Ovary (tissue), 9 donors: ENCODE measurements around the gene SMG6. TPM values are rescaled to one million over a fixed set of nuclear protein-coding genes. Genes with fewer than 3 reads are reported as not detected.
"Not testable (repeated sequence)": the region's sequence is repeated elsewhere in the genome, so short reads cannot be mapped to it uniquely, and the experiment has no call there.

ENCODE experiments used
- DNase-seq, 5 donors: peaks; one replicate each; pipeline ENCODE4 v3.0.0-alpha.2; 2019 to 2020
- H3K27ac ChIP-seq, 2 donors: fragments of 200-600 bp; one replicate each; pipeline versions ENCODE4 v1.5.1 to v1.8.0; 2019 to 2022
- H3K27me3 ChIP-seq: fragments of 200-600 bp; one replicate; pipeline ENCODE4 v1.8.0; 2022
- H3K36me3 ChIP-seq: fragments of 200-600 bp; sonication (generic); one replicate; pipeline ENCODE4 v1.5.1; 2019
- H3K4me1 ChIP-seq: one replicate; pipeline ENCODE4 v1.8.1; 2013; ENCODE audit warnings: mild to moderate bottlenecking, moderate library complexity; ENCODE audit not compliant: insufficient read depth
- H3K4me3 ChIP-seq: fragments of 200-600 bp; sonication (generic); one replicate; pipeline ENCODE4 v1.5.1; 2017
- H3K9me3 ChIP-seq, 2 donors: fragments of 200-600 bp in 1 of 2; sonication (generic) in 1 of 2; one replicate each; pipeline versions ENCODE4 v1.5.1 to v1.8.1; 2013 to 2019; ENCODE audit warnings: mild to moderate bottlenecking in 1 of 2, moderate library complexity in 1 of 2
- EP300 ChIP-seq: sonication (generic); formaldehyde crosslinking; IDR thresholded peaks from one replicate; pipeline ENCODE4 v1.6.1; 2017; ENCODE audit warnings: antibody characterized with exemption
- POLR2A ChIP-seq: fragments of 450-650 bp; IDR thresholded peaks from one replicate; pipeline ENCODE4 v1.6.1; 2017; ENCODE audit warnings: antibody characterized with exemption, mild to moderate bottlenecking, moderate library complexity
- WGBS, 3 donors: extraction: QIAGEN DNeasy Blood & Tissue Kit in 1 of 3; methylation state at CpG; one replicate each; pipeline versions ENCODE4 v1.1.5 to v1.1.7; 2013 to 2017; 5-methylcytosine and 5-hydroxymethylcytosine counted together
- intact Hi-C, 4 donors: fragments of 100-400 bp; cut with DNase I; formaldehyde crosslinking; loops; one replicate each; pipeline versions ENCODE4 v1.11.0 to v1.15.1; 2022 to 2023
- polyA plus RNA-seq, 2 donors: library from polyadenylated mRNA; stranded (reverse); fragments of 200-250 nt in 1 of 2; fragments of 350-450 nt in 1 of 2; fragmentation: Illumina TruSeq in 1 of 2; extraction: RNeasy Lipid Tissue Mini Kit (QIAGEN cat#74804) in 1 of 2; gene quantifications; one replicate each; pipeline ENCODE4 v1.2.3, GENCODE V29; 2013 to 2014
- total RNA-seq, 7 donors: library from RNA; depleted of rRNA in 2 of 7; stranded (reverse); fragments of >200 nt in 2 of 7; fragmentation: NEBNext Ultra II Directional in 3 of 7; extraction: Animal tissue kit (Norgen Biotek cat#: 25700) in 3 of 7; gene quantifications; one replicate each; pipeline versions ENCODE4 v1.1.0 to v1.2.4, GENCODE V29; 2016 to 2023
- TF ChIP-seq, protein P1 (sequence below), 3 donors: fragments of 450-650 bp in 2 of 3; fragments of 200-600 bp in 1 of 3; IDR thresholded peaks; one replicate each; pipeline versions ENCODE4 v1.5.1 to v1.8.0; 2016 to 2022; ENCODE audit warnings: antibody characterized with exemption in 3 of 3, mild to moderate bottlenecking in 1 of 3
- donor health status: DM: no; HTN: no; CAD: no; lungs with moderate emphysema.
- donor health status: DM: no; HTN: no; CAD: no.
- donor health status: Bipolar disorder and iron deficiency.
- donor health status: DM: yes; HTN: yes; CAD: no.
- donor health status: DM: no; HTN: no; CAD: no.
- donor health status: DM: yes; HTN: yes; CAD: no.

The SMG6 gene
- total and polyA plus RNA-seq, 9 donors = 33.8 to 66.0 (median 51.0) TPM

DNA sequence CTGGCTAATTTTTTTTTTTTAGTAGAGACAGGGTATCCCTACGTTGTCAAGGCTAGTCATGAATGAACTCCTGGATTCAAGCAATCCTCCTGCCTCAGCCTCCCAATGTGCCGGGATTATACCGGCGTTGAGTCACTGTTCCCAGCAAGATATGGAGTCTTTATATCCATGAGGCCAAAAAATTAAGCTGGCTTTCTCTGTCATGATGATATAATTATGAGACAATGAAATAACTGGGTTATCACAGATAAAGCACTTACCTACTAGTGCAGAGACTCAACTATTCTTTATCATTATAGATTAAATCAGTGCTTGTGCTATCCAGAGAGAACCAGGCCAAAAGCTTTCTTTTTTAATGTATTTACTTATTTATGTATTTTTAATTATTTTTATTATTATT, 36.2 kb downstream of the SMG6 start:
- TF ChIP-seq POLR2A (no peak), EP300 (no peak)
- TF ChIP-seq, protein P1, sequence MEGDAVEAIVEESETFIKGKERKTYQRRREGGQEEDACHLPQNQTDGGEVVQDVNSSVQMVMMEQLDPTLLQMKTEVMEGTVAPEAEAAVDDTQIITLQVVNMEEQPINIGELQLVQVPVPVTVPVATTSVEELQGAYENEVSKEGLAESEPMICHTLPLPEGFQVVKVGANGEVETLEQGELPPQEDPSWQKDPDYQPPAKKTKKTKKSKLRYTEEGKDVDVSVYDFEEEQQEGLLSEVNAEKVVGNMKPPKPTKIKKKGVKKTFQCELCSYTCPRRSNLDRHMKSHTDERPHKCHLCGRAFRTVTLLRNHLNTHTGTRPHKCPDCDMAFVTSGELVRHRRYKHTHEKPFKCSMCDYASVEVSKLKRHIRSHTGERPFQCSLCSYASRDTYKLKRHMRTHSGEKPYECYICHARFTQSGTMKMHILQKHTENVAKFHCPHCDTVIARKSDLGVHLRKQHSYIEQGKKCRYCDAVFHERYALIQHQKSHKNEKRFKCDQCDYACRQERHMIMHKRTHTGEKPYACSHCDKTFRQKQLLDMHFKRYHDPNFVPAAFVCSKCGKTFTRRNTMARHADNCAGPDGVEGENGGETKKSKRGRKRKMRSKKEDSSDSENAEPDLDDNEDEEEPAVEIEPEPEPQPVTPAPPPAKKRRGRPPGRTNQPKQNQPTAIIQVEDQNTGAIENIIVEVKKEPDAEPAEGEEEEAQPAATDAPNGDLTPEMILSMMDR (IDR thresholded peaks at IDR 0.05) = no peak
- H3K4me3 ChIP-seq = no peak overlapping the region
- H3K36me3 ChIP-seq = no peaks in the 10 kb centered on the region
- no peak overlapping the region for H3K27ac ChIP-seq
- WGBS, 3 donors = 84 to 89% (median 88%) methylated on average over 4 of the region's 4 CpGs
- H3K9me3 ChIP-seq = no peaks in the 10 kb centered on the region
- DNase-seq = no peak
- no peaks in the 10 kb centered on the region for H3K27me3 ChIP-seq
- intact Hi-C loops = no loop called here
- H3K4me1 ChIP-seq = peaks cover 9% of the 10 kb centered on the region

DNA sequence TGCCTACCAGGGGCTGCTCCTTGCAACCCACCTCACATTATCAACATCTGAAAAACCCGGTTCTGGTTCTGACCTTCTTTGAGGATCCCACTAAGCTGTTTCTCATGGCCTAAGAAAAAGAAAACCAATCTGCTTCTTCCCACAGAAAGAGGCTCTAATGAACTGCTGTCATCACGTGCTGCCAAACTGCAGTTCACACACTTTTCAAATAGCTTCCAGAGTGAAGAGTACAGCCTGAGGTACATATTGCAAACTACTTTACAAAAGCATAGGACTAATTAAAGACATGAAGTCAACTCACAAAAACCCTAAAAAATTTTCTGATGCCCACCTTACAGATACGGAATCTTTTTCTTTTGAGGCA, 36.7 kb downstream of the SMG6 start:
- TF ChIP-seq, protein P1 (IDR thresholded peaks at IDR 0.05) = no peak
- TF ChIP-seq EP300 (no peak), POLR2A (no peak)
- H3K4me1 ChIP-seq = peaks cover 9% of the 10 kb centered on the region
- no peak overlapping the region for H3K27ac ChIP-seq
- H3K4me3 ChIP-seq = no peak overlapping the region
- WGBS, 3 donors = 68 to 77% (median 72%) methylated on average over 3 of the region's 3 CpGs
- H3K27me3 ChIP-seq = no peaks in the 10 kb centered on the region
- intact Hi-C loops = no loop called here
- H3K36me3 ChIP-seq = no peaks in the 10 kb centered on the region
- no peak for DNase-seq
- no peaks in the 10 kb centered on the region for H3K9me3 ChIP-seq

DNA sequence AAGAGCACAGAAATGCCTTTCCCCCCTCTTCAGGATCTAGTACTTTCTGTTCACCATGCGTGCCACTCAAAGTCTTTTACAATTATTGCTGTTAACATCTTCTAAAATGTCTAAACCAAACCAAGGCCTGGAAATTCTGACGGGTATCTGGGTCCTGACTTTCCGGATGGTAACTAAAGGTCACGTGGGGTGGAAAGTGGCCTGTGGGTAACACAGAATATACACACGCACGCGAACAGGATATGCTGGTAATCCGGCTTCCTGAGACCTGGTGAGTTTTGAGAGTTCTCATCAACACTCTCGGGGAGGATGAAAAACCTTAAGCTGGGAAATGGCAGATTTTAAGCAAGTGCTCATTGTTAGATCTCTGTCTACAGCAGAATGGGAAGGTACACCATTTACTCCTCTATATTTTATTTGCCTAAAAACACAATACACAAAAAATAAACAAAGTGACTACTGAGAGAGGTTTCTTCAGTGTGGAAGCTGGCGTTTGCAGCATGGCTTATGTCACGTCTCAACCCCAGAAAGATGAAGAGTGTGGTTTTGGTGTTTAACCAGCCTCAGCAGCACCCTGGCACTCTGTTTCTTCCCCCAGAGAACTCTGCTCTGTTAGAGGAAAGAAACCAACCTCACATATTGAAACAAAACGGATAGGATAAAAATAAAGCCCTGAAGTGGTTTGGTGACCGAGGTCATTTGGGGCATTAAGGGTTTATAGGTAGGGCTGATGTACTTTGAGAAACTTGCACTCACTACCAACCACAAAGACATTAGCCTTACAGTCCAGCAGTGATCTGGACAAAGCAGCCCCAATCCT, 37.3 kb downstream of the SMG6 start:
- intact Hi-C loops = no loop called here
- Histone ChIP-seq H3K4me3 (no peak overlapping the region), H3K27me3 (no peaks in the 10 kb centered on the region), H3K27ac (no peak overlapping the region), H3K4me1 (peaks cover 9% of the 10 kb centered on the region), H3K9me3 (no peaks in the 10 kb centered on the region), H3K36me3 (no peaks in the 10 kb centered on the region)
- TF ChIP-seq, protein P1 (IDR thresholded peaks at IDR 0.05) = no peak
- no peak for TF ChIP-seq EP300
- no peak for TF ChIP-seq POLR2A
- 88 to 92% (median 90%) methylated on average over 13 of the region's 13 CpGs for WGBS, 3 donors
- no peak for DNase-seq

DNA sequence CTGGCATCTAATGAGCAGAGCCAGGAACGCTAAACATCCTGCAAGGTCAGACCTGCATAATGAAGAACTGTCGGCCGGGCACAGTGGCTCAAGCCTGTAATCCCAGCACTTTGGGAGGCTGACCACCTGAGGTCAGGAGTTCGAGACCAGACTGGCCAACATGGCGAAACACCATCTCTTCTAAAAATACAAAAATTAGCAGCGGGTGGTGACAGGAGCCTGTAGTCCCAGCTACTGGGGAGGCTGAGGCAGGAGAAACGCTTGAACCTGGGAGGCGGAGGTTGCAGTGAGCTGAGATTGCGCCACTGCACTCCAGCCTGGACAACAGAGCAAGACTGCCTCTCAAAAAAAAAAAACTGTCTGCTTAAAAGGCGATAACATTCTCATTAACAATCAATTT, 38.4 kb downstream of the SMG6 start:
- intact Hi-C loops, H3K4me1 ChIP-seq, DNase-seq, H3K4me3 ChIP-seq, H3K9me3 ChIP-seq, H3K27ac ChIP-seq, H3K27me3 ChIP-seq, H3K36me3 ChIP-seq: not testable (repeated sequence)
- WGBS, 3 donors = 78 to 91% (median 89%) methylated on average over 10 of the region's 10 CpGs

DNA sequence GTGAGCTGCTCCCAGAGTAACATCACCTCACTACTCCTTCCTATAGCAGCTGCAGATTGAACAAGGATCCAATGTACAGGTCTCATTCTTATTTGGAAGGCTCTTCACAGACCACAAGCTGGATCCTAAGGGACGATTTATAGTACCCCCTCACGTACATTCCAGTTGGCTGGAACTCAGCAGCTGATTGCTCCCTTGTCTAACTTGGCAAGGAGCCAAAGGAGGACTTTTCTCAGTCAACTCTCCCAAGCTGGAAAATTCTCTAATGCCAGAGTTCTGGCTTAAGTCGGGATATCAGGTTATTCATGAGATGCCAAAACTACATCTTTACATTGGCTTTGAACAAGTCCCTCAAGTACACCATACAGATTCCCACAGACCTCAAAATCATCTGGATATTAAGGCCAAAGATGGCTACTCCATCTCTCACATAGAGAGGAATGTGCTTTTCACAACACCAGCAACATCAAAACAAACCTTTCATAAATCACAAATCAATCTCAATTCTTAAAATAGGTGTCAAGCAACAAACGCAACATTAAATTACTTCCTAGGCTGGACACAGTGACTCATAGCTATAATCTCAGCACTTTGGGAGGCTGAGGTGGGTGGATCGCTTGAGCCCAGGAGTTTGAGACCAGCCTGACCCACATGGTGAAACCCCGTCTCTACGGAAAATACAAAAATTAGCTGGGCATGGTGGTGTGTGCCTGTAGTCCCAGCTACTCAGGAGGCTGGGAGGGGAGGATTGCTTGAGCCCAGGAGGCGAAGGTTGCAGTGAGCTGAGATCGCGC, 39.3 kb downstream of the SMG6 start:
- Histone ChIP-seq H3K4me3 (no peak overlapping the region), H3K27ac (peak overlapping the region in 1 of 2 donors; percentile 32), H3K9me3 (no peaks in the 10 kb centered on the region), H3K36me3 (no peaks in the 10 kb centered on the region), H3K4me1 (peaks cover 9% of the 10 kb centered on the region), H3K27me3 (no peaks in the 10 kb centered on the region)
- WGBS, 3 donors = 56 to 58% (median 56%) methylated on average over 10 of the region's 10 CpGs
- intact Hi-C loops = no loop called here
- TF ChIP-seq EP300 (no peak), POLR2A (no peak)
- TF ChIP-seq, protein P1 (IDR thresholded peaks at IDR 0.05) = no peak
- DNase-seq = no peak
